HCT116 (cell line): Measurements from ENCODE around the gene GPR176. TPM values are rescaled to one million over a fixed set of nuclear protein-coding genes. Genes with fewer than 3 reads are reported as not detected.

Source experiments
- ATAC-seq: fragments of 200-7000 bp; cut with Tn5 transposase; 2 replicates; pipeline ENCODE4 v1.9.1; 2020; ENCODE audit warnings: mild to moderate bottlenecking, moderate library complexity
- BruUV-seq: library from RNA; stranded (reverse); fragments of 400-500 nt; replicated peaks from 2 replicates; lab custom pipeline; 2021; lab: Mats Ljungman, UMichigan
- CTCF ChIA-PET: fragments of 300-600 bp; sonication (Branson Sonifier 250); formaldehyde crosslinking; loops from one replicate; lab custom pipeline; 2021; ENCODE audit warnings: antibody characterized with exemption; lab: Charles Lee
- POLR2A ChIA-PET: fragments of 300-600, 350-600 bp; sonication (Branson Sonifier 250); formaldehyde crosslinking; loops from one replicate; lab custom pipeline; 2021; ENCODE audit warnings: antibody characterized with exemption; lab: Charles Lee
- RAD21 ChIA-PET, 2 experiments: fragments of 300-600 bp; sonication (Branson Sonifier 250); formaldehyde crosslinking; loops; one replicate each; lab custom pipeline; 2023; ENCODE audit warnings: low total read pairs in 2 of 2; ENCODE audit not compliant: uncharacterized antibody in 2 of 2, unreplicated experiment in 2 of 2, low non-redundant PET in 1 of 2; lab: Charles Lee
- DNase-seq: peaks from one replicate; pipeline ENCODE4 v3.0.0-alpha.2; 2010; ENCODE audit warnings: low read depth, low spot score
- H2AFZ ChIP-seq: fragments of 200-600 bp; shearing (Covaris generic), sonication (generic); 2 replicates; pipeline ENCODE4 v1.6.1; 2017; ENCODE audit warnings: low read depth, mixed run types, mixed read lengths, antibody characterized with exemption, low read length; ENCODE audit not compliant: poor library complexity, severe bottlenecking
- H3K27ac ChIP-seq: 2 replicates; pipeline ENCODE4 v1.5.1; 2012; ENCODE audit warnings: low read depth, low read length
- H3K27me3 ChIP-seq: fragments of 200-600 bp; sonication (generic); 2 replicates; pipeline ENCODE4 v1.6.1; 2016; ENCODE audit warnings: mixed run types, low read length, mixed read lengths; ENCODE audit not compliant: insufficient read depth
- H3K36me3 ChIP-seq, 2 experiments: fragments of 200-500 bp in 1 of 2; fragments of 200-600 bp in 1 of 2; sonication (Bioruptor generic) in 1 of 2; sonication (generic) in 1 of 2; 2 replicates each; pipeline versions ENCODE4 v1.5.1 to v1.6.1; 2014 to 2016; ENCODE audit warnings: low read length in 2 of 2, inconsistent platforms in 1 of 2, mixed read lengths in 1 of 2, mixed run types in 1 of 2; ENCODE audit not compliant: insufficient read depth in 2 of 2, control insufficient read depth in 1 of 2
- H3K4me1 ChIP-seq, 2 experiments: fragments of 200-600 bp in 1 of 2; sonication (generic) in 1 of 2; 2 replicates each; pipeline versions ENCODE4 v1.5.1 to v1.6.1; 2012 to 2017; ENCODE audit warnings: low read length in 2 of 2, inconsistent platforms in 1 of 2, mild to moderate bottlenecking in 1 of 2, mixed read lengths in 1 of 2, mixed run types in 1 of 2, moderate library complexity in 1 of 2; ENCODE audit not compliant: insufficient read depth in 2 of 2, control insufficient read depth in 1 of 2
- H3K4me2 ChIP-seq: fragments of 200-600 bp; sonication (generic); 2 replicates; pipeline ENCODE4 v1.6.1; 2017; ENCODE audit warnings: mixed run types, low read length, mixed read lengths
- H3K4me3 ChIP-seq, 2 experiments: fragments of 200-600 bp in 1 of 2; sonication (generic) in 1 of 2; replicated peaks in 1 of 2; 2 replicates each; pipeline ENCODE4 v1.5.1; 2011 to 2016; ENCODE audit warnings: low read length in 2 of 2, control low read depth in 1 of 2, low read depth in 1 of 2, mild to moderate bottlenecking in 1 of 2, mixed read lengths in 1 of 2, mixed run types in 1 of 2
- H3K79me2 ChIP-seq: fragments of 200-600 bp; sonication (generic); 2 replicates; pipeline ENCODE4 v1.6.1; 2017; ENCODE audit warnings: mild to moderate bottlenecking, mixed run types, low read length, moderate library complexity, mixed read lengths; ENCODE audit not compliant: insufficient read depth
- H3K9ac ChIP-seq: fragments of 200-600 bp; sonication (generic); 2 replicates; pipeline ENCODE4 v1.6.1; 2016; ENCODE audit warnings: low read length, mixed read lengths
- H3K9me2 ChIP-seq: fragments of 200-600 bp; sonication (generic), shearing (Covaris generic); 2 replicates; pipeline ENCODE4 v1.6.1; 2017; ENCODE audit warnings: mixed run types, mild to moderate bottlenecking, moderate library complexity; ENCODE audit not compliant: insufficient read depth
- H3K9me3 ChIP-seq, 2 experiments: fragments of 200-500 bp in 1 of 2; fragments of 200-600 bp in 1 of 2; sonication (Bioruptor generic) in 1 of 2; sonication (generic) in 1 of 2; 2 replicates each; pipeline ENCODE4 v1.6.1; 2014 to 2017; ENCODE audit warnings: low read length in 2 of 2, mixed read lengths in 2 of 2, inconsistent platforms in 1 of 2, low read depth in 1 of 2, mild to moderate bottlenecking in 1 of 2, mixed run types in 1 of 2, moderate library complexity in 1 of 2; ENCODE audit not compliant: control insufficient read depth in 1 of 2, insufficient read depth in 1 of 2
- H4K20me1 ChIP-seq: fragments of 200-600 bp; sonication (generic), shearing (Covaris generic); 2 replicates; pipeline ENCODE4 v1.6.1; 2017; ENCODE audit warnings: mixed run types, mild to moderate bottlenecking, moderate library complexity; ENCODE audit not compliant: insufficient read depth
- CTCF ChIP-seq, 3 experiments: fragments of 200-600 bp in 1 of 3; sonication (generic) in 1 of 3; IDR thresholded peaks in 2 of 3; conservative IDR thresholded peaks in 1 of 3; 2 replicates each; pipeline ENCODE4 v1.5.1; 2012 to 2017; ENCODE audit warnings: low read depth in 2 of 3, low read length in 2 of 3, antibody characterized with exemption in 1 of 3, borderline replicate concordance in 1 of 3, control low read depth in 1 of 3, mild to moderate bottlenecking in 1 of 3, mixed read lengths in 1 of 3, mixed run types in 1 of 3, moderate library complexity in 1 of 3; ENCODE audit not compliant: insufficient read depth in 1 of 3
- JUND ChIP-seq: IDR thresholded peaks from 2 replicates; pipeline ENCODE4 v1.6.1; 2012
- POLR2AphosphoS5 ChIP-seq: IDR thresholded peaks from 2 replicates; pipeline ENCODE4 v1.6.1; 2011; ENCODE audit warnings: mild to moderate bottlenecking, low read depth, low read length, moderate library complexity
- SP1 ChIP-seq: IDR thresholded peaks from 2 replicates; pipeline ENCODE4 v1.6.1; 2012; ENCODE audit warnings: low read depth
- TCF7L2 ChIP-seq: IDR thresholded peaks from 2 replicates; pipeline ENCODE4 v1.7.0; 2011; ENCODE audit warnings: borderline replicate concordance, inconsistent platforms; ENCODE audit not compliant: insufficient read depth, insufficient read length; ENCODE audit errors: extremely low read depth
- ZNF274 ChIP-seq: fragments of 200-500 bp; sonication (Bioruptor generic); IDR thresholded peaks from 2 replicates; pipeline ENCODE4 v1.6.1; 2014; ENCODE audit warnings: mild to moderate bottlenecking, low read depth, low read length, inconsistent platforms
- intact Hi-C: fragments of 100-400 bp; cut with micrococcal nuclease; formaldehyde crosslinking; loops from 2 replicates; pipeline ENCODE4 v1.10.0; 2022
- total RNA-seq: library from RNA; stranded (reverse); gene quantifications from one replicate; pipeline ENCODE4 v1.2.1, GENCODE V29; 2021; ENCODE audit not compliant: unreplicated experiment
- TF ChIP-seq, protein P1 (sequence below): IDR thresholded peaks from 2 replicates; pipeline ENCODE4 v1.6.1; 2012

The GPR176 gene
- total RNA-seq, 1 experiment from 2014 or later = 1.7 TPM

- Histone ChIP-seq H3K27me3 (no peaks in the 10 kb centered on the region), H2AFZ (no peak overlapping the region), H3K9me2 (no peaks in the 10 kb centered on the region), H3K4me3 (no peak overlapping the region), H3K4me1 (no peaks in the 10 kb centered on the region), H3K4me2 (no peak overlapping the region), H4K20me1 (no peaks in the 10 kb centered on the region), H3K9ac (no peak overlapping the region), H3K27ac (no peak overlapping the region), H3K9me3 (no peaks in the 10 kb centered on the region), H3K79me2 (no peaks in the 10 kb centered on the region), H3K36me3 (no peaks in the 10 kb centered on the region)
- intact Hi-C loops = no loop called here
- no TSS peak for BruUV-seq
- DNase-seq (no peak), ATAC-seq (no peak)
- RAD21 ChIA-PET = no interaction called here
- CTCF ChIA-PET = no interaction called here
- POLR2A ChIA-PET = no interaction called here
- TF ChIP-seq TCF7L2 (no peak), SP1 (no peak), CTCF (IDR thresholded peaks at IDR 0.05 in 2 of 3, conservative IDR thresholded peaks at IDR 0.05 in 1 of 3; ENCODE audit: borderline replicate concordance in 1 of 3, insufficient read depth in 1 of 3, low read depth in 2 of 3, low read length in 2 of 3) (no peak), JUND (no peak), POLR2AphosphoS5 (no peak), ZNF274 (no peak)
- TF ChIP-seq, protein P1, sequence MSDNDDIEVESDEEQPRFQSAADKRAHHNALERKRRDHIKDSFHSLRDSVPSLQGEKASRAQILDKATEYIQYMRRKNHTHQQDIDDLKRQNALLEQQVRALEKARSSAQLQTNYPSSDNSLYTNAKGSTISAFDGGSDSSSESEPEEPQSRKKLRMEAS = no peak
Observed at GRCh38 chr15:39752246-39752645, 167.8 kb downstream of the GPR176 start.

Other genes with a start within 250 kb of the GPR176 start
- gene FSIP1, start 137.4 kb downstream of the GPR176 start, total RNA-seq = 0.42 TPM
- gene EIF2AK4, start 13.8 kb upstream of the GPR176 start, total RNA-seq = 42.8 TPM
- 168 TPM for gene SRP14, start 118.9 kb upstream of the GPR176 start, total RNA-seq
- 1.0 TPM for gene BMF, start 188.6 kb upstream of the GPR176 start, total RNA-seq
- gene BUB1B, start 240.8 kb upstream of the GPR176 start, total RNA-seq = 92.9 TPM